NK-92 (cell line): Measurements from ENCODE around the gene FYB1.

Source experiments
- DNase-seq: peaks from one replicate; lab custom pipeline; 2025; ENCODE audit not compliant: unreplicated experiment; lab: John Stamatoyannopoulos, UW

FYB1 gene

DNA sequence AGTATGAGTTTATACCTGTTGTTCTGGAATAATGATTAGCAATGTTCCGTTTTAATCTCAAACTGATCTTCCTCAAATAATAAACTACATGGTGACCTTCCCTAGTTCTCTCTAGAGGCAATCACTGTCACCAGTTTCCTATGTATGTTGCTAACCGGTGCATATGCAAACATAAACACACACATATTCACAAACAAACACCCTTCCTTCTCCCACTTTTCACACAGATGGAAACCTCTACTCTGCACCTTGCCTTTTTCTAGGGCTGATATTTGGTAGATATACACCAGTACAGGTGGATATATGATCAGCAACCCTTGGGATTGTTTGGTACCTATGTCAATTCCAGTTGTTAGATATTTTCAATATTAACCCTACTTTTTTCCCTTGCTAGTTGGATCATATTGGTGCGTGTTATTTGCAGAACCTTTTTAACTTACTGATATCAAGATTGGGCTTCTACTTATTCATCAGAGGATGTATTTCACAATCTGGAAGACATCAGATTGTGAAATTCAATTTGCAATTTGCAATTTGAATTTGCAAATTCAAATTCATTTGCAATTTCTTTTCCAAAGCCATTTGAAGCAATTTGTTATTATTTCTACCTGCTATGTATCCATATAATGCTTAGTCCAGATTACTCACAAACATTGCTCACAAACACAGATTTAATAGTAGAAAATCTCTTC is 12.6 kb downstream of the FYB1 start:
- no peak for DNase-seq

DNA sequence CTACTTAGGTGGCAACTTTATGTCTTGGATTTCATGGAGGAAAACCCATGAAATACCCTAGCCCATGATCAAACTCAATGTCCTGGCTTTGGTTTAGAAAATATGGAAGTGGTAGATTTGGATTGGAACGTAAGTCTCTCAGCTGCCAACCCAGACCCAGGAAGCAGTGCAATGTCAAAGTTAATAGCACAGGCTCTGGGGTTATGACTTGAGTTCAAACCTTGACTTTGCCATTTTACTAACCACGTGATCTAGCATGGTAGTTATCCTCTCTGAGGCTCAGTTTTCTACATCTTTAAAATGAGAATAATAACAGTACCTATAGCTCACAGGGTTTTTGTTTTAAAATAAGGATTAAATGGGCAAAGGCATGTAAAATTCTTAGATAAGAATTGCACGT is 13.8 kb downstream of the FYB1 start:
- no peak for DNase-seq

DNA sequence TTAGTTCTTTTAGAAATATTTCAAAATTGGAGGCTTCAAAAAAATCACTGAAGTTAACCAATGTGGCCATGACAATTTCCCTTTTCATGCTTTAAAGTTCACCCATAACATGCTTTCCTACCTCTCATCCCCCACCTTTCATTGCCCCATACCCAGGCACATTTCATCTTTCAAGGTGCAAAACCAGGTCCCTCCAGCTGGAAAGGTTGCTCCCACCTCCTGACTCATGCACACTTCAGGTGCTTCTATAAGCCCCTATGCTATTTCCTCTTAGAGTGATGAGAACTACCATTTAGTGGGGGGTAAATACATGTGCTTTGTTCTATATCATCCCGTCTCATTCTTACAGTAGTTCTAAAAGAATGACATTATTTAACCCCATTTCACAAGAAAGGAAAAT is 15.4 kb downstream of the FYB1 start:
- no peak for DNase-seq

DNA sequence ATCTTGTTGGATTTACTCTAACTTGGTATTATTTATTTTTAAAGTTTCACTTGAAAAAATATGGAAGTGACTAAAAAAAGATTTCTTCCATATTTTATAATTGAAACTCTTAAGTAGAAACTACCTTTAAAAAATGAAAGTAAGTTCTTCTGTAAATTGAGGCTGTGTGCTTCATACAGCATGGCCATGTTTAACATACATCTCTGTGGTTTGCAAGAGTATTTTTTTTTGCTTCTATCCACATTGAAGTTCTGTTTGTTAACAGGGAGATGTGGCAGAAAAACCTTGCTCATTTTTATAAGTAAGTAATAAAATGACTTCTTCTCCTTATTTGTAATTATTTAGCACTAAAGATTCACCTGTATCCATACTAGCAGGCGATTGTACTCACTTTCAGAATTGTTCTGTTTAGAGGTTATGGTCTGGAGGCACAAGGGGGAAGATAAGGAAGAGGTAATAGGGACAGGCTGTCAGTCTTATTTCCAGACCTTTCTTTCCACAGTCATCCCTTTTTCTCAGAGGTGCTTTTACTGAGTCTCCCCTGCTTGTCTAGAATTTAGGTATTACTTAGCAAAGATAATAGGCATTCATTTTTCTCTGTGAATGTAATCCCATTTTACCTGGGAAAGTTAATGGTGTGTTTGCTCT is 16.0 kb downstream of the FYB1 start:
- DNase-seq = no peak

DNA sequence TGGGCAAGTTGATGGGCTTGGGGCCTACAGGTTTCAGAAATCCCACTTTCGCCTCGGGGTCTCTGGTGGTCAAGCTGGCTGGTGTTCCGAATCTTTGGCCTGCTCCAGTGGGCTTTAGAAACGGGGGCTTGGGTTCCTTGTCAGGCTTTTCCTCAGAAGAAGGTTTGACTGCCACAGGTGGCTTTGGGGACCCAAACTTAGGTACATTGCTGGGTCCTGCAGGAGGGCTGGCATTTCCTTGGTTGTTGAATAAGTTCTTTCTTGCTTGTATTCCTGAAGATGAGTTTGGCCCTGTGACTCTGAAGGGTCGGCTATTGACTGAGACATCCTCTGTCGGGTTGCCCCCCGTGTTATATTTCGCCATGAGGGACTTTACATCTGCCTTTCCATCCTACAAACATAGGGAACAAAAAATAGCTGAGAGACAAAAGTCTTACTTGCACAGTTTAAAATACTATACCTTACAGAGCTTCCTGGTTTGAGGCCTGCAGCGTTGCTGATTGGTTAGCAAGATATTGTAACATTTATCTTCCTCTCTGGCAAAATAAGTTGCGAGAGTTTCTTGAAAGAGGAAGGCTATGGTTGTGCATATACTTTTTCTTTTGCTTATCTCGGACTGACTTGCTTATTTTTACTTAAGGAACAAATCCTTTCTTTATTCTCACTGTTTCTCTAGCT is 16.6 kb downstream of the FYB1 start:
- DNase-seq = no peak

DNA sequence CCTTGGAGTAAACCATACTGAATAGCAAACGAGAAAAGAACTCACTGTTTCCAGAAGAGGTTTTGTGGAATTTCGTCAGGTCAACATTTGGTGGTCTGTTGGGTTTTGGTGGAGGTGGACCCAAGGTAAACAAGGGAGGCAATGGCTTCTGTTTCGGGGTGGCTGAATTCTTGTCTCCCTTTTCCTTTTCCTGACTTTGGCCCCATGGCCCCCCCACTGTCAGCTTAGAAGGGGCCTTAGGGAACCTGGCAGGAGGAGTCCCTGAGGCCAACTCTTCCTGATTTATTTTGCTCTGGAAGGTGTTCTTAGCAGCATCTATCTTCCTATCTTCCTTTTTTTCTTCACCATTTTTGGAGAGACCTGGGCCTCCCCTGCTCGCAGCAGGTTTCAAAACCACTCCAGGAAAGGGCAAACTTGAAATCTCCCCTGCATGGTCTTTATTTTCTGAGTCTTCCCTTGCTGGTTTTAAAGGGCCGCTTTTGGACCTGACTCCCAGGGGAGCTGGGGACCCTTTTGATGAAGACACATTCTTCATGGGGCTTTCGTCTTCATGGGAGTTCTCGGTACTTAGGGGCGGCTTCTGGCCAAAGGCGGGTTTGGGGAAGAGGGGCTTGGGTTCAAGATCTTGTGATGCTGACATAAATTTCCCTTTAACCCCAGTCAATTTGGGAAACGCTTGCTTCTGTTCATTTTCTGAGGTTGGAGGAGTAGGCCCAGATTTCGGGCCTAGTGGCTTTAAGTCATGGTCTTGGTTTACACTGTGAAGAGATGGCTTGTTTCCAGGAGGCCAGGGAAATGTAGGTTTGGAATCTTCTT is 17.4 kb downstream of the FYB1 start:
- no peak for DNase-seq

DNA sequence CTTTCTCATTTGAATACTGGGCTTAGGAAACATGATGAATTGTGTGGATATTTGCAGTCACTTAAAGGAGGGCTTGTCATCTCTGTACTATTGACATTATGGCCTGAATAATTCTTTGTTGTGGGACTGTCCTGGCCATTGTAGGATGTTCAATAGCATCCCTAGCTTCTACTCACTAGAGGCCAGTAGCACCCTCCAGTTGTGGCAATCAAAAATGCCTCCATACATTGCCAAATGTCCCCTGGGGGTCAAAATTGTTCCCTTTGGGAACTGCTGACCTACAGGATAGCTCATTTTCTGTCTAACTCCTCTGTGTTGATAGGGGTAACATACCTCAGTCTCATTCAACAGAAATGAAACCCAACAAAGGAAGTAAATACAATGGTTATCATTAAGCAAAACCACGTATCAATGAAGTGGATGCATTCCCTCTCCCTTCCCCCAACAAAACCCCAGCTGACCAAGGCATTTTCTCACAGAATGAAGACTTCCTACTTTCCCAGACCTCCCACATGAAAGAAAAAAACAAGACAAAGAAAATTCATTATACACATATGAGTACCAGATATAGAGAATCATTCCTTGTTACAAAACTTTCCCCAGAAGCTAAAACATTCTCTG is 18.1 kb downstream of the FYB1 start:
- no peak for DNase-seq

DNA sequence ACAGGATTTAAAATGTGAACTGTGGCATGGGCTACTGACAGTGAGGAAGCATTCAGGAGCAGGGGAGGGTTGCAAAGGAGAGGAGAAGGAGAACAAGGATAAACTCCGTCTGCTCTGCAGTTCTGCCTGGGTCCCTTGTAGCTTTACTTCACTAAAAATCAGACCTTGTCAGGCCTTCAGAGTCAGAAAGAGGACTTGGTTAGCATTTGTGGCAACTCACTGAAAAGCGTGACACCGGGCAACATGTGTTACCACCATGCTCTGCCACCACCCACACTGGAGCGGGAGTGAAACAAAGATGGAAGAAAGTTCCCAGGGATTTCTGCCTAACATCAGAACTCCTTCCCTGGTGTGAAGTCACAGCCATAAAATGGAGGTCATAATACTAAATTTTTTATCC is 19.3 kb downstream of the FYB1 start:
- DNase-seq = no peak

DNA sequence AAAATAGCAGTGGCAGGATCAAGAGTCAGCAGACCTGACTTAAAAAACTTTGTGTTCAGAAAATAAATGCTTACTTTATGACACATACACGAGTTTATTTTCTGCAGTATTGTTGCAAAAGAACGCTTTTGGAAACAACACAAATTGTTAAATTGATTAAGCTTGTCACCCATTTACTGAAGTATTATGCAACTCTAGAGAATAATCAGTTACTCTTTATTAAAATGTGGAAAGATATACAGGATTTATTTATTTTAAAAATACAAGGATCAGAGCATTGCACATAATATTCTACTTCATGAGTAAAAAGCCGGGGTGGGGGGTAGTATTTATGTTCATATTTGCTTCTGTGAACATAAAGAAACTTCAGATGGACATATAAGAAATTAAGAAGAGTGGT is 20.0 kb downstream of the FYB1 start:
- no peak for DNase-seq

DNA sequence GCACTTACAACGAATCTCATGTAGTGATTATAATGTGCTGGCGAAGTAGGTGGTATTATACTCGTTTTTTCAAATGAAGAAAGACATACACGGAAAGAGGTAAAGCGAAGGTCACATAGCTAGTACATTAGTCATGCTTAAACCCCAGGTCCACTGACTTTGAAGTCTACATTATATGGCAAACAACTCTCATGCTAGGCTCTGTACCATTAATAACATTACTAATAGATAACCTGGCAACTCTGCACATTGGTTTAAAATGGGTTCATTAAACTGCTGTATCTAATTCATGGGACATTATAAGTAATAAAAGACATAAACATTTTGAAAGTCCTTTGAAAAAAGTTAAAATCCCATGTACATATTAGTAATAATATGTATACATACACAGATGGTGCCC is 21.2 kb downstream of the FYB1 start:
- DNase-seq = no peak

DNA sequence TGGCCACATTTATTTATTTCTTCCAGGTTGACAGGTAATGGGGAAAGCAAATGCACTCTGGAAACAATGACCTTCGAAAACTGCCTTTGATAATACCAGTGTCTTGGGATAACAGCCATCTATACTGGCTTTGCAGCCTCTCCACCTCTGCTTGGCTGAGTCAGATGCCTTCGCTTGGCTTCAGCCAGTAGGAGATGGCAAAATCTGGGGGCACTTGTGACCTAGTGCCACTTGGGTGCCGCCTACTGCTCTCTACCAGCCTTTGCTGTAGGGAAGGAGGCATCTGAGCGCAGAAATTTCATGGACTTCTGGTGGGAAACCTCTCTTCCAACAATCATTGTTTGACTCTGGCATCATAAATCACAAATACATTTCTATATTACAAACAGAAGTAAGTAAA is 21.8 kb downstream of the FYB1 start:
- no peak for DNase-seq

DNA sequence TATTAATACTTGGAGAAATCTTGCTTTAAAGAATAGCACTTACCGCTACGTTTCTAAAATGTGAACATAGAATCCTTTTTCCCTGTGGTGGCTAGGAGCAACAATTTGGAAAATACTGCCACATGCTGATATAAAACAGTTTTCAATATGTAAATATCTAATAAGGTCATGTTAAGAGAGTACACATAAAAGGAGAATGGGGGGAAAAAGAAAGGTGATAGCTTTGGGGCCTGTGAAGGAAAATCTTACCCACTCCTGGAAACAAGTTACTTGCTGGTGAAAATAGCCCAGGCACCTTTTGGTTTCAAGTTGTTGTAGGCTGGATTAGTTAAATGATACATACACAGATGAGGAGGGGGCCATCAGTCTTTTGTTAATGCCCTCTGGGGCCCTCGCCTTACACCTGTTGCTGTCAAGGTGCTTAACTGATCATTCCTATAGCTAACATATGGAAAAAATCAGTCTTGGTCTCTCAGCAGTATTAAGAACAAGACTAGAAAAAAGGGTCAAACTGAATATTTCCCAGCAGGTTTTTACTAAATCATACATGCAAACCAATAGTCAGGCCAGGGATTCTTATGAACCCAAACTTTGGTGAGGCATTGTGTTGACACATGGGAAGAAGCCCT is 24.1 kb downstream of the FYB1 start:
- DNase-seq = no peak

DNA sequence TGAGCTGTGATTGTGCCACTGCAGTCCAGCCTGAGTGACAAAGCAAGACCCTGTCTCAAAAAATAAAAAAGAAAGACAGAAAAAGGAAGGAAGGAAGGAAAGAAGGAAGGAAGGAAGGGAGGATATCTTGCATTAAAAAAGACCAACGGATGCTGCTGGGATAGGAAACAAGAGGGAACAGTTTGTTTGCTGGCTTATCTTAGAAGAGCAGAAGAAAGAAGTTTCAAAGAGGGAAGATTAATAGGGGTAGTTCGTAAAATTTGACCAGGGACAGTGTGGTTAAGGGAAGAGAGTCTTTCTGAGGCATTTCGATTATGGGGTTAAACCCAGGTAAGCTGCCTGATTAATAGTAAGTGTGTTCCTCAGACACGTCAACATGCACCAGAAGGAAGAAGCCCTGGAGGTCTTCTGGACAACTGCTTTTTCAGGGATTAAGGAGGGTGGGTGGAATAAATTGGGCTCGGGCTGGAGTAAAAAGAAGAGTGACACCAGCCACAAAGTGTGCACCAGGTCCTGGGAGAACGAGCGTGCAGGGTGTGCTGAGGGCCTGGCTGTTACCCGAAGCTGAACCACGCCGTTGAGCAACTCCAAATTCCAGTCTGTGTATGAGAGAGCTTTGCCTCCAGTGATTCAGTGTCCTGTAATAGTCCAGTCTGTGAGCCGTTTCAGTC is 24.8 kb downstream of the FYB1 start:
- no peak for DNase-seq

DNA sequence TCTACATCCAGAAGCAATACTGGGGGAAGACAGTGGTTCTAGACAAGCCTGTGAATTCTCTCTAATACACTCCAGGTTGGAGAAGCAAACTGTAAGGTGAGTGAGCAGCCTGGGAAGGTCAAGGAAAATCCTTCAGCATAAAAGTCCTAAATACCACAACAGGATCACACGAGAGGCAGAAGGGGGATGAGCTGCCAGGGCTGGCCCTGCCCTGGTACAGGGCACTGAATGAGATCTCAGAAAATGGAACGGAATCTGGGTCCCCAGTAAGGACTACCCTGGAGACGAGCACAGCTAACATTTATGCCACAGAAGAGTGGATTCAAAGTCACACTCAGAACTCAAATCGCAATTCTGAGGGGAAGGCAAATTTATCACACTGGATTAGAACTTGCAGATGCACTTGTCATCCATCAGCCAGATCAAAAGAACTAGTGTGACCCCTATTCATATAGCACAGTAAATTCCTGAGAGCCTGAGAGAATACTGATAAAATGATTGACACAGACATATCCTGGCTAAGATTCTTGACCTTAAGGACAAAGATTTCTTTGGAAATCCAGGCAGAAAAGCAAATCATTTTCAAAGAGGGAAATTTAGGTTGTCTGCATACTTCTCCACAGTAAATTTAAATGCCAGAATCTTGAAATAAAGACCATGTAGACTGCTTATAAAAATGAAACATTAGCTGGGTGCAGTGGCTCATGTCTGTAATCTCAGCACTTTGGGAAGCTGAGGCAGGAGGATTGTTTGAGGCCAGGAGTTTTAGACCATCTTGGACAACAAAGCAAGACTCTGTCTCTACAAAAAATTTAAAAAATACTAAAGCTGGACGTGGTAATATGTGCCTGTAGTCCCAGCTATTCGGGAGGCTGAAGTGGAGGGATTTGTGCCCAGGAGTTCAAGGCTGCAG is 25.6 kb downstream of the FYB1 start:
- no peak for DNase-seq

DNA sequence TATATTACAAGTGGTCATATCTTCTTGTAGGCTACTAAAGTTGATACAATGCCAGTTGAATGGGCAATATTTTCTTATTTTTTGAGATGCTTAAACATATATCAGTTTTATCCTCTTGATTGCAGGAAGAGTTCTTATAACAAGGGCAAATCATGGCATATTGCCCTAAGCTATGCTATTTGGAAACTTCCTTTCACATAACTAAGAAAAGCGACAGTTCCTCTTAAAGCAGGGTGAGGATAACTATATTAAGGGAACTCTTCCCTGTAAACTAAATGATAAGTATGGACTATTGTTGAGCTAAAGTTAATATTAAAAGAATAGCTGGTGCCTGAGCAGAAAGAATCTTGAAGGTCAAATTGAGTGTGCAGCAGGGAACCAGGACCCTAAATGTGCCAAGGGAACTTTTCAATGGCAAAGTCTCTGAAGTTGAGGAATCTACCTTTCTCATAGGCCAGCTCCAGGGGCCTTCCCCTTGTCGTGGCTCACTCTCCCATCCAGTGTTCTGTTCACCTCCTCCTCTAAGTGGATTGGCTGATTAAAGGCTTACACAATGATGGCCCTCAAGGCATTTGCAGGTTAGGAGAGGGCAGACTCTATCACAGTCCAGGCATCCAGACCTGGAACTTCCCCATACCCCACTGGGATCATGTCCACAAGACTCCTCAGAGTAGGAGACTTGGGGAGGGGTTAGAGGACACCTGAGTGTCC is 26.8 kb downstream of the FYB1 start:
- no peak for DNase-seq

DNA sequence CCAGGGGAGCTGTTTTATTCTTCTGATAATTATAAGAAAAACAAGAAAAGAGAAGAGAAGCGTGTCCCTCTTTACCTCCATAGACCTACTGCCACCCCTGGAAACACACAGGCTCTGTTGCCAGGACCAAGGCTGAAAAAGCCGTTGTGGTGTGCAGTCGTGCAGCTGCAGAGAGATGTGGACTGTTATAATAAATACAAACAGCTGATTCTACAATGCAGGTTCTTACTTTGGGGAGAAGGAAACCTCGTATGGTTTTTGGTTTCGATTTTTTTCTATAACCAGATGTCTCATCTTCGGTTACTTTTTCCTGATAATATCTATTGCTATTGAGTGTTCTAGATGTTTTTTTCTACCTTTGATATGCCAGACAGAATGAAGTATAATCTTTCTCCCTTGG is 28.1 kb downstream of the FYB1 start:
- DNase-seq = no peak

DNA sequence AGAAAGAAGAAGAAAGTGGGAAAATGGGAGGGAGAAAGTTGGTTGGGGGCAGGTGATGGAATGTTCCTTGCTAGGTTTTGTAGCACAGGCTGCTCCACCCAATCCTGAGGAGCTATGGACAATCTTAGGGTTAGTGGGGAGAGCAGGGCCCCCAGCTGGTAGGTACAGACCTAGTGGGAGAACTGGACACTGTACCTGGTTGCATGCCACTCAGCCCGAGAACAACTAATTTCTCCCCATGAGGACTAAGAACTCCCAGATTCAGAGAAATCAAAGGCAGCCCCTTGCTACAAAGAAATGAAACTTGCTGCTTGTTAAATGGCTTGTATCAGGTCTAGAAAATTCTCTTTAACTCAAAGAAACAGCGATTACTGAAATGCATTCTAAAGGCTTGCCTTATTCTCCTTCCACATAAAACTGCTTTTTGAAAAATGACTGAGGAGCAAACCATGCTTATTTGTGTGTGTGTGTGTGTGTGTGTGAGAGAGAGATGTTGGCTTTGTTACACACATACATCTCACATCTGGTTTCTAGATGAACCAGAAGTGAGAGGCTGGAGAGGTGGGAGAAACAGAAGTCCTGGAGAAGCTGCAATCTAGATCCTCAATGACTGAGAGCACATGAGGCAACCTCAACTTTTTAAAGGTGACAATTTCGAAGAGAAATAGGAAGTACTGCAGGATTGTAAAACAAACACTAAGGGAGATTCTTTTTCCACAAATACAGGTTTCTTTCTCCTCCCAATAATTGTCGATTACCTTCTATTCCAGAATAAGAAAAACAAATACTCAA is 28.9 kb downstream of the FYB1 start:
- DNase-seq = no peak
